BE2C (cell line): ENCODE measurements around the gene GNG2.

Experiments used
- DNase-seq: peaks from one replicate; pipeline ENCODE4 v3.0.0-alpha.2; 2020
- H3K27me3 ChIP-seq: fragments of 250-450 bp; sonication (Bioruptor Pico); 2 replicates; pipeline ENCODE4 v1.5.1; 2020; ENCODE audit warnings: mild to moderate bottlenecking
- H3K36me3 ChIP-seq: fragments of 250-450 bp; sonication (Bioruptor Pico); 2 replicates; pipeline ENCODE4 v1.5.1; 2020; ENCODE audit warnings: mild to moderate bottlenecking
- H3K4me1 ChIP-seq: fragments of 250-450 bp; sonication (Bioruptor Pico); 2 replicates; pipeline ENCODE4 v1.5.1; 2020
- H3K4me3 ChIP-seq: 2 replicates; pipeline ENCODE4 v1.5.1; 2011; ENCODE audit warnings: low read depth, low read length
- H3K9me3 ChIP-seq: fragments of 250-450 bp; sonication (Bioruptor Pico); 2 replicates; pipeline ENCODE4 v1.5.1; 2020
- CTCF ChIP-seq: IDR thresholded peaks from 2 replicates; pipeline ENCODE4 v1.5.1; 2012; ENCODE audit warnings: mild to moderate bottlenecking, low read depth, low read length

GNG2 gene

GRCh38 chr14:51989293-51990234 is 129.2 kb downstream of the GNG2 start, which contains the start of gene RTRAF:
Gene RTRAF, plus strand, starts transcription at chr14:51989546. Its CDS starts 94 bp downstream, at chr14:51989640.
- Histone ChIP-seq H3K27me3 (no peaks in the 10 kb centered on the region), H3K36me3 (peaks cover 27% of the 10 kb centered on the region), H3K4me3 (peak within 1 kb of the TSS; percentile 98), H3K4me1 (peaks cover 3% of the 10 kb centered on the region; the same call in 1 of the 2 replicates), H3K9me3 (no peaks in the 10 kb centered on the region)
- TF ChIP-seq CTCF: no peak
- peak; percentile 95 for DNase-seq

- no peaks in the 10 kb centered on the region for H3K27me3 ChIP-seq
- H3K4me1 ChIP-seq: peaks cover 3% of the 10 kb centered on the region; the same call in 1 of the 2 replicates
- TF ChIP-seq CTCF: no peak
- H3K9me3 ChIP-seq: no peaks in the 10 kb centered on the region
- no peak for DNase-seq
- H3K36me3 ChIP-seq: peaks cover 37% of the 10 kb centered on the region
- H3K4me3 ChIP-seq: peak overlapping the region; percentile 98
These were observed 130.1 kb downstream of the GNG2 start for GRCh38 chr14:51990488-51990887.

GRCh38 chr14:51993285-51993920 is 133.0 kb downstream of the GNG2 start:
- Histone ChIP-seq H3K4me1 (peaks cover 3% of the 10 kb centered on the region; the same call in 1 of the 2 replicates), H3K36me3 (peaks cover 51% of the 10 kb centered on the region), H3K27me3 (no peaks in the 10 kb centered on the region), H3K9me3 (no peaks in the 10 kb centered on the region), H3K4me3 (no peak overlapping the region)
- no peak for TF ChIP-seq CTCF
- no peak for DNase-seq

GRCh38 chr14:51996148-51996746 is 135.8 kb downstream of the GNG2 start:
- Histone ChIP-seq H3K9me3 (no peaks in the 10 kb centered on the region), H3K4me3 (no peak overlapping the region), H3K4me1 (no peaks in the 10 kb centered on the region), H3K36me3 (peaks cover 70% of the 10 kb centered on the region), H3K27me3 (no peaks in the 10 kb centered on the region)
- DNase-seq: no peak
- peak; percentile 66 for TF ChIP-seq CTCF

- H3K36me3 ChIP-seq: peaks cover 74% of the 10 kb centered on the region
- no peaks in the 10 kb centered on the region for H3K27me3 ChIP-seq
- H3K9me3 ChIP-seq: no peaks in the 10 kb centered on the region
- DNase-seq: no peak
- H3K4me1 ChIP-seq: no peaks in the 10 kb centered on the region
- no peak for TF ChIP-seq CTCF
- no peak overlapping the region for H3K4me3 ChIP-seq
These were observed 137.9 kb downstream of the GNG2 start for GRCh38 chr14:51998348-51998747.
